ENCODE data around the gene PSMD14. TPM values are rescaled to one million over a fixed set of nuclear protein-coding genes. Genes with fewer than 3 reads are reported as not detected.
"Not testable (repeated sequence)": the region's sequence is repeated elsewhere in the genome, so short reads cannot be mapped to it uniquely, and the experiment has no call there.

PSMD14 gene
- 55.2 and 58.2 TPM in 2 replicates for total RNA-seq
- long read RNA-seq, transcript PSMD14-201 (12 exons, 1,954 nt): major isoform, 317 of 348 reads
- long read RNA-seq, partial matches to known transcripts: 11 of 348 reads
- long read RNA-seq, other reads (novel, unspliced or antisense): 20 of 348 reads

- peaks cover 11% of the 10 kb centered on the region for H3K4me1 Mint-ChIP-seq (ENCODE audit: low read depth)
- no peak for TF ChIP-seq CTCF (IDR thresholded peaks at IDR 0.05; ENCODE audit: unreplicated experiment)
- H3K9me3 Mint-ChIP-seq (ENCODE audit: low read depth): peaks cover 2% of the 10 kb centered on the region
- H3K4me3 Mint-ChIP-seq (ENCODE audit: low read depth): peak within 1 kb of the TSS; percentile 96
- peaks cover 6% of the 10 kb centered on the region for H3K36me3 Mint-ChIP-seq (ENCODE audit: insufficient read depth)
- H3K27me3 Mint-ChIP-seq: no peaks in the 10 kb centered on the region
- H3K27ac Mint-ChIP-seq: peak within 1 kb of the TSS; percentile 99
- DNase-seq (ENCODE audit: low spot score, unreplicated experiment): peak; percentile 74
Measured at GRCh38 chr2:161308178-161308955, at the start of gene PSMD14. PSMD14 (plus strand) TSS chr2:161308425; CDS start chr2:161318826, 10,401 bp downstream.

- H3K4me3 Mint-ChIP-seq (ENCODE audit: low read depth): no peak overlapping the region
- no peaks in the 10 kb centered on the region for H3K27me3 Mint-ChIP-seq
- H3K9me3 Mint-ChIP-seq (ENCODE audit: low read depth): no peaks in the 10 kb centered on the region
- no peak overlapping the region for H3K27ac Mint-ChIP-seq
- no peaks in the 10 kb centered on the region for H3K36me3 Mint-ChIP-seq (ENCODE audit: insufficient read depth)
- TF ChIP-seq CTCF (IDR thresholded peaks at IDR 0.05; ENCODE audit: unreplicated experiment): no peak
- DNase-seq (ENCODE audit: low spot score, unreplicated experiment): no peak
- H3K4me1 Mint-ChIP-seq (ENCODE audit: low read depth): peaks cover 2% of the 10 kb centered on the region
Measured at GRCh38 chr2:161265874-161266273, 42.4 kb upstream of the PSMD14 start.

- Mint-ChIP-seq H3K4me3 (ENCODE audit: low read depth) (no peak overlapping the region), H3K27ac (no peak overlapping the region), H3K27me3 (no peaks in the 10 kb centered on the region), H3K4me1 (ENCODE audit: low read depth) (no peaks in the 10 kb centered on the region), H3K36me3 (ENCODE audit: insufficient read depth) (no peaks in the 10 kb centered on the region), H3K9me3 (ENCODE audit: low read depth) (no peaks in the 10 kb centered on the region)
- DNase-seq (ENCODE audit: low spot score, unreplicated experiment): no peak
- TF ChIP-seq CTCF (IDR thresholded peaks at IDR 0.05; ENCODE audit: unreplicated experiment): no peak
Measured at GRCh38 chr2:161269111-161269510, 39.1 kb upstream of the PSMD14 start.

- H3K9me3 Mint-ChIP-seq (ENCODE audit: low read depth): no peaks in the 10 kb centered on the region
- H3K27me3 Mint-ChIP-seq: no peaks in the 10 kb centered on the region
- peak; percentile 80 for TF ChIP-seq CTCF (IDR thresholded peaks at IDR 0.05; ENCODE audit: unreplicated experiment)
- no peak overlapping the region for H3K27ac Mint-ChIP-seq
- no peaks in the 10 kb centered on the region for H3K36me3 Mint-ChIP-seq (ENCODE audit: insufficient read depth)
- no peak for DNase-seq (ENCODE audit: low spot score, unreplicated experiment)
- H3K4me3 Mint-ChIP-seq (ENCODE audit: low read depth): no peak overlapping the region
- no peaks in the 10 kb centered on the region for H3K4me1 Mint-ChIP-seq (ENCODE audit: low read depth)
Measured at GRCh38 chr2:161273038-161273760, 35.0 kb upstream of the PSMD14 start.

GRCh38 chr2:161278564-161279229 lies 29.5 kb upstream of the PSMD14 start:
- not testable (repeated sequence) for H3K9me3 Mint-ChIP-seq (ENCODE audit: low read depth); H3K27me3 Mint-ChIP-seq; H3K4me3 Mint-ChIP-seq (ENCODE audit: low read depth); H3K36me3 Mint-ChIP-seq (ENCODE audit: insufficient read depth); H3K27ac Mint-ChIP-seq; H3K4me1 Mint-ChIP-seq (ENCODE audit: low read depth)
- peak; percentile 22 for DNase-seq (ENCODE audit: low spot score, unreplicated experiment)

GRCh38 chr2:161279230-161279815 lies 28.9 kb upstream of the PSMD14 start:
- not testable (repeated sequence) for H3K4me3 Mint-ChIP-seq (ENCODE audit: low read depth); H3K4me1 Mint-ChIP-seq (ENCODE audit: low read depth); H3K9me3 Mint-ChIP-seq (ENCODE audit: low read depth); DNase-seq (ENCODE audit: low spot score, unreplicated experiment); H3K27me3 Mint-ChIP-seq; H3K27ac Mint-ChIP-seq; H3K36me3 Mint-ChIP-seq (ENCODE audit: insufficient read depth)

Measured in progenitor cell of endocrine pancreas (in vitro differentiated cells).